Astrocyte (in vitro differentiated cells and primary cell): ENCODE data around the gene PRSS16.
"Not testable (repeated sequence)": the region's sequence is repeated elsewhere in the genome, so short reads cannot be mapped to it uniquely, and the experiment has no call there.

ENCODE experiments used
- EZH2 ChIP-seq: IDR thresholded peaks from 2 replicates; pipeline ENCODE4 v1.6.1; 2012; ENCODE audit warnings: mild to moderate bottlenecking, low read length, inconsistent platforms; ENCODE audit not compliant: insufficient read depth
- TF ChIP-seq, protein P1 (sequence below): IDR thresholded peaks from 2 replicates; pipeline ENCODE4 v1.5.1; 2011; ENCODE audit warnings: low read depth, mild to moderate bottlenecking, inconsistent platforms, low read length, moderate library complexity; ENCODE audit not compliant: insufficient read depth

- TF ChIP-seq, protein P1, sequence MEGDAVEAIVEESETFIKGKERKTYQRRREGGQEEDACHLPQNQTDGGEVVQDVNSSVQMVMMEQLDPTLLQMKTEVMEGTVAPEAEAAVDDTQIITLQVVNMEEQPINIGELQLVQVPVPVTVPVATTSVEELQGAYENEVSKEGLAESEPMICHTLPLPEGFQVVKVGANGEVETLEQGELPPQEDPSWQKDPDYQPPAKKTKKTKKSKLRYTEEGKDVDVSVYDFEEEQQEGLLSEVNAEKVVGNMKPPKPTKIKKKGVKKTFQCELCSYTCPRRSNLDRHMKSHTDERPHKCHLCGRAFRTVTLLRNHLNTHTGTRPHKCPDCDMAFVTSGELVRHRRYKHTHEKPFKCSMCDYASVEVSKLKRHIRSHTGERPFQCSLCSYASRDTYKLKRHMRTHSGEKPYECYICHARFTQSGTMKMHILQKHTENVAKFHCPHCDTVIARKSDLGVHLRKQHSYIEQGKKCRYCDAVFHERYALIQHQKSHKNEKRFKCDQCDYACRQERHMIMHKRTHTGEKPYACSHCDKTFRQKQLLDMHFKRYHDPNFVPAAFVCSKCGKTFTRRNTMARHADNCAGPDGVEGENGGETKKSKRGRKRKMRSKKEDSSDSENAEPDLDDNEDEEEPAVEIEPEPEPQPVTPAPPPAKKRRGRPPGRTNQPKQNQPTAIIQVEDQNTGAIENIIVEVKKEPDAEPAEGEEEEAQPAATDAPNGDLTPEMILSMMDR = not testable (repeated sequence)
- TF ChIP-seq EZH2 = not testable (repeated sequence)
Observed at GRCh38 chr6:27213091-27213517, 34.4 kb upstream of the PRSS16 start.
